ENCODE results near the gene KDM2A.

KDM2A gene

GRCh38 chr11:67261946-67262681 lies 143.1 kb downstream of the KDM2A start:
- no peak for DNase-seq (ENCODE audit: low read depth)

- DNase-seq (ENCODE audit: low read depth): peak; percentile 68
Measured at GRCh38 chr11:67262731-67263675, 143.9 kb downstream of the KDM2A start.

GRCh38 chr11:67264260-67264659 lies 145.2 kb downstream of the KDM2A start:
- DNase-seq (ENCODE audit: low read depth): no peak

- DNase-seq (ENCODE audit: low read depth): no peak
Measured at GRCh38 chr11:67264877-67265632, 146.0 kb downstream of the KDM2A start.

GRCh38 chr11:67265633-67266448 lies 146.8 kb downstream of the KDM2A start:
- no peak for DNase-seq (ENCODE audit: low read depth)

- no peak for DNase-seq (ENCODE audit: low read depth)
Measured at GRCh38 chr11:67266449-67267187, 147.6 kb downstream of the KDM2A start, which contains the start of gene GRK2. TSS of gene GRK2 (plus strand) at chr11:67266473. CDS start at chr11:67266700, 227 bp downstream.

- no peak for DNase-seq (ENCODE audit: low read depth)
Measured at GRCh38 chr11:67267188-67268080, 148.4 kb downstream of the KDM2A start.

GRCh38 chr11:67268081-67268961 lies 149.3 kb downstream of the KDM2A start:
- DNase-seq (ENCODE audit: low read depth): no peak

GRCh38 chr11:67268962-67269268 lies 149.9 kb downstream of the KDM2A start:
- no peak for DNase-seq (ENCODE audit: low read depth)

GRCh38 chr11:67269401-67270255 lies 150.6 kb downstream of the KDM2A start:
- no peak for DNase-seq (ENCODE audit: low read depth)

GRCh38 chr11:67270256-67271204 lies 151.5 kb downstream of the KDM2A start:
- DNase-seq (ENCODE audit: low read depth): no peak

GRCh38 chr11:67271205-67271540 lies 152.1 kb downstream of the KDM2A start:
- no peak for DNase-seq (ENCODE audit: low read depth)

GRCh38 chr11:67271541-67272284 lies 152.7 kb downstream of the KDM2A start:
- no peak for DNase-seq (ENCODE audit: low read depth)

- DNase-seq (ENCODE audit: low read depth): no peak
Measured at GRCh38 chr11:67272327-67273259, 153.5 kb downstream of the KDM2A start.

Data from HS-27A (cell line).